ENCODE data around the gene RFXANK. TPM values are rescaled to one million over a fixed set of nuclear protein-coding genes. Genes with fewer than 3 reads are reported as not detected.
A peak's percentile ranks its signal among the peaks of the same experiment; 100 is the strongest.
"Not testable (repeated sequence)": the region's sequence is repeated elsewhere in the genome, so short reads cannot be mapped to it uniquely, and the experiment has no call there.

The RFXANK gene
- total RNA-seq, 2 donors from 2014 or later = 88.9 to 95.8 TPM

DNA sequence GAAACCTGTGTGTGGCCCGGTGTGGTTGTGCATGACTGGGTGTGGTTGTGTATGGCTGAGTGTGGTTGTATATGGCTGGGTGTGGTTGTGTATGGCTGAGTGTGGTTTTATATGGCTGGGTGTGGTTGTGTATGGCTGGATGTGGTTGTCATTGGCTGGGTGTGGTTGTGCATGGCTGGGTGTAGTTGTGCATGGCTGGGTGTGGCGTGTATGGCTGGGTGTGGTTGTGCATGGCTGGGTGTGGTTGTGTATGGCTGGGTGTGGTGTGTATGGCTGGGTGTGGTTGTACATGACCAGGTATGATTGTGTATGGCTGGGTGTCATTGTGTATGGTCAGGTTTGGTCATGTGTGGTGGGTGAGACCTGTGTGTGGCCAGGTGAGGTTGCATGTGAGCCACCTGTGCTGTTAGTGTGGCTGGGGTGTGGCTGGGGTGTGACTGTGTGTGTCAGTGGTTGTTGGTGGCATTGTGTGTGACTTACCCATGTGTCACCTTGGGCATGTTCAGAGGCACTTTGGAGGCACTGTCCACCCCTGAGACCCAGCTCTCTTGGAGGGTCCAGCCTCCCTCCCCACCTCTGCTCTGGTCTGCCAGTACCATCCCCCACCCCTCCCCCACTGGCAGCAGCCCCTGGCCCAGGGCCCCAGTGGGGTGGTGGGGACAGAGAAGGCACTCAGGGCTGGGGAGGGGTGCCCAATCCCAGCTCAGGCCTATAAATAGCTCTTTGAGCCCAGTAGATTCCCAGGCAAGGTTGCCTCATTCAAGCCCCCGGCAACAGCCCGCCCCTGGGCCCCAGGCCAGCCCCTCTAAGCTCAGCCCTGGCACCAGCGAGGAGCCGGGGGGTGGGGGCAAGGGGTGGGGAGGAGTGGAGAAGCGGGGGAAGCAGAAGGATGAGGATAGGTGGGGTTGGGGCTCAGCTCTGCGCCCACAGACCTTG, 15.8 kb downstream of the RFXANK start:
- peaks cover 14% of the 10 kb centered on the region for H3K4me1 Mint-ChIP-seq
- no peak for ATAC-seq (replicated peaks)
- H3K27ac Mint-ChIP-seq = no peak overlapping the region
- H3K27me3 Mint-ChIP-seq = peaks cover 9% of the 10 kb centered on the region
- H3K9me3 Mint-ChIP-seq = peaks cover 5% of the 10 kb centered on the region
- H3K36me3 Mint-ChIP-seq (ENCODE audit: low read depth) = peaks cover 6% of the 10 kb centered on the region
- peak overlapping the region; percentile 6 for H3K4me3 Mint-ChIP-seq

- ATAC-seq (replicated peaks) = no peak
- H3K4me3 Mint-ChIP-seq = no peak overlapping the region
- no peaks in the 10 kb centered on the region for H3K36me3 Mint-ChIP-seq (ENCODE audit: low read depth)
- H3K27me3 Mint-ChIP-seq = peaks cover 23% of the 10 kb centered on the region
- H3K4me1 Mint-ChIP-seq = peaks cover 19% of the 10 kb centered on the region
- peaks cover 5% of the 10 kb centered on the region for H3K9me3 Mint-ChIP-seq
- no peak overlapping the region for H3K27ac Mint-ChIP-seq
Observed at GRCh38 chr19:19209372-19209771, 17.3 kb downstream of the RFXANK start.

GRCh38 chr19:19211499-19212420, 19.7 kb downstream of the RFXANK start, which contains the start of gene NCAN:
TSS of gene NCAN (plus strand) at chr19:19211958. CDS start at chr19:19216954, 4,996 bp downstream.
- peaks cover 5% of the 10 kb centered on the region for H3K9me3 Mint-ChIP-seq
- peaks cover 17% of the 10 kb centered on the region for H3K4me1 Mint-ChIP-seq
- ATAC-seq (replicated peaks) = no peak
- no peak within 1 kb of the TSS for H3K4me3 Mint-ChIP-seq
- H3K36me3 Mint-ChIP-seq (ENCODE audit: low read depth) = no peaks in the 10 kb centered on the region
- H3K27me3 Mint-ChIP-seq = peaks cover 33% of the 10 kb centered on the region
- H3K27ac Mint-ChIP-seq = no peak within 1 kb of the TSS

DNA sequence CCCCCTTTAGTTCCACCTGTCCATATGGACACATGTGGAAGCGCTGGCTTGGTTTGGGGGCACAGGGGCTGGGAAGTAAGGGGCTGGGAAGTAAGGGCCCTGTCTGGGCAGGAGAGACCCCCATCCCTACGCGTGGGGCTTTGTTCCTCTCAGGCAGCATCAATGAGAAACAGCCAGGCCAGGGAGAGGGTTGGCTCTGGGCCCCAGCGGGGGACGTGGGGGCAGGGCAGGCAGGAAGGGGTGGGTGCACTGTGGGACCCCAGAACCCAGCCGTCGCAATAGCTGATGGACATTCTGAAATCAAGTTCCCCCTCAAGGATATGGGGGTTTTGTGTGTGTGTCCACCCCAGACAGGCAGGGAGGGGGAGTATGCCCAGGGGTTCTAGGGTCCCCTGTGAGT, 20.9 kb downstream of the RFXANK start:
- ATAC-seq (replicated peaks) = no peak
- Mint-ChIP-seq H3K27ac (no peak overlapping the region), H3K4me3 (no peak overlapping the region), H3K4me1 (peaks cover 5% of the 10 kb centered on the region), H3K27me3 (peaks cover 33% of the 10 kb centered on the region), H3K9me3 (no peaks in the 10 kb centered on the region), H3K36me3 (ENCODE audit: low read depth) (no peaks in the 10 kb centered on the region)

DNA sequence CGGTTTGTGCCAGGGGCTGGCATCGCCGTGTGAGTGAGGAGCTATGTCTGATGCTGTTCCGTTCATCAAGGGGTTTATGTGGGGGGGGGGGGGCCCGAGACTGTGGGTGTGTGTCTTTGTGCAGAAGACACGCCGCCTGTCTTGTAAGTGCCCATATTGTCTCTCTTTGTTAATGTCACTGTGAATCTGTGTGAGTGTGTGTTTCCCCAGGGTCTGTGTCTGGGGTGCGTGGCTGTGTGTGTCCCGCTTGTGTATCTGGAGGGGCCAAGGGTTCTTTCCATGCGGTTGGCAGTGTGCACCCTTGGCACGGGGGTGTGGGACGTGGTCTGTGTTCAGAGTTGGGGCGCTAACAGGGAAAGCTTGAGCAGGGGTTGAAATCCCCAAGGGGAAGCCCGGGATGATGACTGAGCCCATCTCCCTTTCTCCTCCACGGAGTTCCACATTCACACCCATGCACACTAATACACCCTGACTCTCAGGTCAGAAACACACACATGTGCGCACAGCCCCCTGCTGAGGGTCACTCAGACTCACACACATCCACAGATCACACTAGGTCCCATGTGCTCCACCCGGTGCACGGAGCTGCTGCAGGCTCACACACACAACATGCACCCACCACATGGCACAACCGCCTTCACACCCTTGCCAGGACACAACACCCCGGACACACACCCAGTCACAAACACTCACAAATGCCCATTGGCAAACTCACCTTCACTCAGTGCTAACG, 21.5 kb downstream of the RFXANK start:
- ATAC-seq (replicated peaks) = no peak
- Mint-ChIP-seq H3K27me3 (peaks cover 33% of the 10 kb centered on the region), H3K27ac (no peak overlapping the region), H3K4me1 (peaks cover 5% of the 10 kb centered on the region), H3K4me3 (no peak overlapping the region), H3K36me3 (ENCODE audit: low read depth) (no peaks in the 10 kb centered on the region), H3K9me3 (no peaks in the 10 kb centered on the region)

- Mint-ChIP-seq H3K4me1 (peaks cover 5% of the 10 kb centered on the region), H3K27ac (no peak overlapping the region), H3K4me3 (no peak overlapping the region), H3K36me3 (ENCODE audit: low read depth) (no peaks in the 10 kb centered on the region), H3K9me3 (no peaks in the 10 kb centered on the region), H3K27me3 (peaks cover 33% of the 10 kb centered on the region)
- no peak for ATAC-seq (replicated peaks)
Observed at GRCh38 chr19:19214159-19214490, 22.1 kb downstream of the RFXANK start.

DNA sequence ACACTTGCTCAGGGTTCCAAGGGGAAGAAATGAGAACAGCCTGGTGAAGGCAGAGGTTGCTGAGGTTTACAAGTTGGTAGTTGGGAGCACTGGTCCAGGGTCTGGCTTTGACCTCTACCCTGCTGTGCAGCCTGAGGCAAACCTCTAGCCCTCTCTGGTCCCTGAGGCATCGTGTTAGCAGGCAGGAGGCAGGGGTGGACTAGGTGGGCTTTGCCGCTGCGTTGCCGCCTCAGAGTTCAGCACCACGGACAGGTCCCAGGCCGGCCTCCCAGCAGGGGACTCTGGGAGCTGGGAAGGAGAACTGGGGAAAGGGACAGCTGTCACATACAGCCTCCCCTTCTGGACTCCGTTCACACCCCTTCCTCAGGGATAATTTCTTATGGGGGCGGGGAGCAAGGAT, 22.8 kb downstream of the RFXANK start:
- Mint-ChIP-seq H3K9me3 (no peaks in the 10 kb centered on the region), H3K4me1 (peaks cover 5% of the 10 kb centered on the region), H3K4me3 (no peak overlapping the region), H3K27ac (no peak overlapping the region), H3K27me3 (peaks cover 33% of the 10 kb centered on the region), H3K36me3 (ENCODE audit: low read depth) (no peaks in the 10 kb centered on the region)
- no peak for ATAC-seq (replicated peaks)

GRCh38 chr19:19215792-19216191, 23.7 kb downstream of the RFXANK start:
- H3K9me3 Mint-ChIP-seq = no peaks in the 10 kb centered on the region
- H3K27me3 Mint-ChIP-seq = peaks cover 33% of the 10 kb centered on the region
- no peaks in the 10 kb centered on the region for H3K36me3 Mint-ChIP-seq (ENCODE audit: low read depth)
- no peak overlapping the region for H3K27ac Mint-ChIP-seq
- ATAC-seq (replicated peaks) = no peak
- peaks cover 5% of the 10 kb centered on the region for H3K4me1 Mint-ChIP-seq
- no peak overlapping the region for H3K4me3 Mint-ChIP-seq

DNA sequence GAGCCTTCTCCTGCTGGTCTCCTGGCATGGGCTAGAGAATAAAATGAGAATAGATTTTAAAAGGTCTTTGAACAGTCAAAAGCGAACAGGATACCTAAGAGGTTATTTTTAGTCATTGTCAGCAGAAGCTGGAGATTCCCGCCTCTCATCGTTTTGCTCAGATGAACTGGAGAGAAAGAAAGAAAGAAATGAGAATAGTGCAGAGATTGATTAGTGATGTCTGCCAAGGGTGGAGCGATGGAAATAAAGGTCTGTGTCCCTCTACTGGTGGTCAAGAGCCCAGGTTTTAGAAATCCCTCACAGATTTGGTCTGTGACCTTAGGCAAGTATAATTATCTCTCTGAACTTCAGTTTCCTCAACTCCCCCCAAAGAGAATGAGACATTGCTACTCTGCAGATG, 25.0 kb downstream of the RFXANK start:
- Mint-ChIP-seq H3K4me3 (no peak overlapping the region), H3K9me3 (no peaks in the 10 kb centered on the region), H3K36me3 (ENCODE audit: low read depth) (no peaks in the 10 kb centered on the region), H3K4me1 (peaks cover 5% of the 10 kb centered on the region), H3K27me3 (peaks cover 27% of the 10 kb centered on the region), H3K27ac (no peak overlapping the region)
- no peak for ATAC-seq (replicated peaks)

DNA sequence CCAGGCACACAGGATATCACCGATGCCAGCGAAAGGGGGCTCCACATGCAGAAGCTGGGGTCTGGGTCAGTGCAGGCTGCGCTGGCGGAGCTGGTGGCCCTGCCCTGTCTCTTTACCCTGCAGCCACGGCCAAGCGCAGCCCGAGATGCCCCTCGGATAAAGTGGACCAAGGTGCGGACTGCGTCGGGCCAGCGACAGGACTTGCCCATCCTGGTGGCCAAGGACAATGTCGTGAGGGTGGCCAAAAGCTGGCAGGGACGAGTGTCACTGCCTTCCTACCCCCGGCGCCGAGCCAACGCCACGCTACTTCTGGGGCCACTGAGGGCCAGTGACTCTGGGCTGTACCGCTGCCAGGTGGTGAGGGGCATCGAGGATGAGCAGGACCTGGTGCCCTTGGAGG, 26.9 kb downstream of the RFXANK start:
- peaks cover 14% of the 10 kb centered on the region for H3K27me3 Mint-ChIP-seq
- H3K9me3 Mint-ChIP-seq = no peaks in the 10 kb centered on the region
- peaks cover under 1% of the 10 kb centered on the region for H3K4me1 Mint-ChIP-seq
- no peak overlapping the region for H3K27ac Mint-ChIP-seq
- H3K36me3 Mint-ChIP-seq (ENCODE audit: low read depth) = no peaks in the 10 kb centered on the region
- no peak for ATAC-seq (replicated peaks)
- H3K4me3 Mint-ChIP-seq = no peak overlapping the region

DNA sequence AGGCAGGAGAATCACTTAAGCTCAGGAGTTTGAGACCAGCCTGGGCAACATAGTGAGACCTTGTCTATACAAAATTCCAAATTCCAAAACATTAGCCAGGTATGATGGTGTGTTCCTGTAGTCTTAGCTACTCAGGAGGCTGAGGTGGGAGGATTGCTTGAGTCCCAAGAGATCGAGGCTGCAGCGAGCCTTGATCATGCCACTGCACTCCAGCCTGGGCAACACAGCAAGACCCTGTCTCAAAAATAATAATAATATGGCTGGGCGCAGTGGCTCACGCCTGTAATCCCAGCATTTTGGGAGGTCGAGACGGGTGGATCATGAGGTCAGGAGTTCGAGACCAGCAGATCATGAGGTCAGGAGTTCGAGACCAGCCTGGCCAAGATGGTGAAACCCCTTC, 28.9 kb downstream of the RFXANK start:
- H3K4me3 Mint-ChIP-seq, H3K27me3 Mint-ChIP-seq, H3K4me1 Mint-ChIP-seq: not testable (repeated sequence)

DNA sequence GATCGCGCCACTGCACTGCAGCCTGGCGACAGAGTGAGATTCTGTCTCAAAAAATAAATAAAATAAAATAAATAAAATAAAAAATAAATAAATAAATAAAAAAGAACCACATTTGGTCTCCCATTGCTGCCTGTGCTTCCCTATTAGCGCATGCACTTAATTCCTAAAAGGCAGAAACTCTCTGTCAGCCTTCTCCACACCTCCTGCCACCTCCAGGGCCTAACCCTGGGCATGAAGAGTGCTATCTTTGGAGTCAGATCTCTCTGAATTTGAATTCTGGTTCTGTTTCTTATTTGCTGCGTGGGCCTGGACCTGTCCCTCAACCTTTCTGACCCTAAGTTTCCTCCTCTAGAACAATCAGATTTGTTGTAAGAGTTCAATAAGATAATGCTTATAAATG, 31.0 kb downstream of the RFXANK start:
- Mint-ChIP-seq H3K27ac (no peak overlapping the region), H3K4me1 (no peaks in the 10 kb centered on the region), H3K9me3 (no peaks in the 10 kb centered on the region), H3K4me3 (no peak overlapping the region), H3K27me3 (no peaks in the 10 kb centered on the region), H3K36me3 (ENCODE audit: low read depth) (no peaks in the 10 kb centered on the region)
- no peak for ATAC-seq (replicated peaks)

More for the DNA sequence above, 28.9 kb downstream of the RFXANK start:
- not testable (repeated sequence) for H3K9me3 Mint-ChIP-seq; H3K36me3 Mint-ChIP-seq (ENCODE audit: low read depth); H3K27ac Mint-ChIP-seq; ATAC-seq (replicated peaks)

DNA sequence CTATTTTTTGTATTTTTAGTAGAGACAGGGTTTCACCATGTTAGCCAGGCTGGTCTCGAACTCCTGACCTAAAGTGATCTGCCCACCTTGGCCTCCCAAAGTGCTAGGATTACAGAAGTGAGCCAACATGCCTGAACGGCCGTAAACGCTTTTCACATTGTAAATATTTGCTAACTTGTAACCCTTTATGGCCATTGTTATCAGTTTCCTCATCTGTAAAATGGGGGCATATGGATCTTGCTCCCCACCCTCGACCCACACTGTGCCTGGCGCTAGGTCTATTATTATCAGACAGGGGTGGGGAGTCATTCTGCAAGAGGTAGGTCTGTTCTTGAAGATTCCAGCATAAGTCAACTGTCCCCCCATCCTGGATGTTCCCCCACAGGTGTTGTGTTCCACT, 31.6 kb downstream of the RFXANK start:
- Mint-ChIP-seq H3K36me3 (ENCODE audit: low read depth) (no peaks in the 10 kb centered on the region), H3K27ac (no peak overlapping the region), H3K4me3 (no peak overlapping the region), H3K9me3 (no peaks in the 10 kb centered on the region), H3K4me1 (no peaks in the 10 kb centered on the region), H3K27me3 (peaks cover 3% of the 10 kb centered on the region)
- ATAC-seq (replicated peaks) = no peak

DNA sequence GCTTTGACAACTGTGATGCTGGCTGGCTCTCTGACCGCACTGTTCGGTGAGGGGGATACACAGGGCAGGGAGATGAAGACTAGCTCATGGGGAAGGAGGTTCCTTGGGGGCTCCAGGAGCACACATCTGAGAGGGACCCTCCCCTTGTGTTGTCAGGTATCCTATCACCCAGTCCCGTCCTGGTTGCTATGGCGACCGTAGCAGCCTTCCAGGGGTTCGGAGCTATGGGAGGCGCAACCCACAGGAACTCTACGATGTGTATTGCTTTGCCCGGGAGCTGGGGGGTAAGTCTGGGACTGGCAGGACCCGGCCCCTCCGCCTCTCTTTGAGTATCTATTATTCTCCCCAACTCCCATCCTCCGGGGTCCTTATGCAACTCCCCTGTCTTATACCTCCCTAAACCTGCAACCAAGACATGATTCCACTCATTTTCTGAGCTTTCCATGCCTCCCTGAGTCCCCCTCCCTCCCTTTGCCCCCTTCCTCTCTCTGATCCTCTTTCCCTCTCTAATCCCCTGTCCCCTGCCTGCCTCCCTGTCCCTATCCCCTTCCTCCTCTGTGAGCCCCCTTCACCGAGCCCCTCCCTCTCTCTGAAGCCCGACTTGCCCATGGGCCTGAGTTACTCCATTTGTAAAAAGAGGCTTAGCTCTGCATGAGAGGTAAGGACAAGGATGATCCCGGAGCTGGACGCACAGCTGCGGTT, 32.2 kb downstream of the RFXANK start:
- Mint-ChIP-seq H3K27ac (no peak overlapping the region), H3K9me3 (no peaks in the 10 kb centered on the region), H3K4me3 (peak overlapping the region; percentile 74), H3K36me3 (ENCODE audit: low read depth) (no peaks in the 10 kb centered on the region), H3K27me3 (peaks cover 3% of the 10 kb centered on the region), H3K4me1 (no peaks in the 10 kb centered on the region)
- no peak for ATAC-seq (replicated peaks)

All from activated T-helper 17 cell treated with anti-CD3 and anti-CD28 coated beads, Interleukin-2, amount 50 U/mL, for 72 hours (primary cell).